DMS 273 treated with DMSO at 0.1 percent for 48 hours (cell line): Measurements from ENCODE around the gene SPSB1.

Source experiments
- DNase-seq: peaks from one replicate; lab custom pipeline; 2025; lab: John Stamatoyannopoulos, UW

SPSB1 gene

GRCh38 chr1:9260059-9260766 lies 32.5 kb upstream of the SPSB1 start:
- no peak for DNase-seq

GRCh38 chr1:9261496-9261895 lies 31.2 kb upstream of the SPSB1 start:
- no peak for DNase-seq

- no peak for DNase-seq
Measured at GRCh38 chr1:9262096-9262986, 30.4 kb upstream of the SPSB1 start.

GRCh38 chr1:9263276-9263855 lies 29.3 kb upstream of the SPSB1 start:
- no peak for DNase-seq

GRCh38 chr1:9263984-9264872 lies 28.5 kb upstream of the SPSB1 start:
- DNase-seq = no peak

- no peak for DNase-seq
Measured at GRCh38 chr1:9265037-9265436, 27.7 kb upstream of the SPSB1 start.

- DNase-seq = no peak
Measured at GRCh38 chr1:9265968-9266367, 26.7 kb upstream of the SPSB1 start.

- no peak for DNase-seq
Measured at GRCh38 chr1:9267352-9267686, 25.4 kb upstream of the SPSB1 start.

GRCh38 chr1:9267827-9268581 lies 24.7 kb upstream of the SPSB1 start:
- DNase-seq = no peak

GRCh38 chr1:9269078-9269501 lies 23.6 kb upstream of the SPSB1 start:
- DNase-seq = no peak

- DNase-seq = no peak
Measured at GRCh38 chr1:9269721-9270120, 23.0 kb upstream of the SPSB1 start.

- no peak for DNase-seq
Measured at GRCh38 chr1:9270290-9270883, 22.3 kb upstream of the SPSB1 start.

- no peak for DNase-seq
Measured at GRCh38 chr1:9271283-9271682, 21.4 kb upstream of the SPSB1 start.

GRCh38 chr1:9271861-9272595 lies 20.7 kb upstream of the SPSB1 start:
- DNase-seq = no peak

- DNase-seq = no peak
Measured at GRCh38 chr1:9273177-9273576, 19.5 kb upstream of the SPSB1 start.

- no peak for DNase-seq
Measured at GRCh38 chr1:9275161-9275560, 17.5 kb upstream of the SPSB1 start.

GRCh38 chr1:9275567-9276034 lies 17.1 kb upstream of the SPSB1 start:
- peak; percentile 21 for DNase-seq

GRCh38 chr1:9278116-9278515 lies 14.6 kb upstream of the SPSB1 start:
- DNase-seq = no peak

GRCh38 chr1:9278585-9279153 lies 14.0 kb upstream of the SPSB1 start:
- DNase-seq = no peak
